Renal cortical epithelial cell (primary cell): Measurements from ENCODE around the gene NEU1. TPM values are rescaled to one million over a fixed set of nuclear protein-coding genes. Genes with fewer than 3 reads are reported as not detected.

Source experiments
- DNase-seq: peaks from one replicate; pipeline ENCODE4 v3.0.0-alpha.2; 2011; ENCODE audit warnings: low read depth
- total RNA-seq: library from RNA; depleted of rRNA; stranded (reverse); fragments of >200 nt; gene quantifications from 2 replicates; pipeline ENCODE4 v1.2.3, GENCODE V29; 2014

The NEU1 gene
- total RNA-seq, 1 donor from 2014 or later, result 112 TPM

DNA sequence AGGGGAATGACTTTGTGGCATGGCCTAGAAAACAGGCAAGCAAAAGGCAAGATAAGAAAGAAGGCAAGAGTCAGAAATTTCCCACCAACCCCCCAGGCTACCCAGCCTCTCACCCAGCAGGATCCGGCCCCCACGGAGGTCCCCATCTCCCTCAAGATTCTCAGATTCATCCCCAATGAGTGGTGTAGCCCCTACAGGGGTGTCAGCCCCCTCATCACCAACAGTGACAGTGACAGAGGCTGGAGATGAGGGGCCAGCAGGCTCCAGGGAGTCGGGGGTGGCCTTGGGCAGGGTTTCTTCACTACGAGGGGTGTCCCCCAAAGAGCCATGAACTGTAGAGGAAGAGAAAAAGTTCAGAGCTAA, 33.9 kb upstream of the NEU1 start:
- no peak for DNase-seq

DNA sequence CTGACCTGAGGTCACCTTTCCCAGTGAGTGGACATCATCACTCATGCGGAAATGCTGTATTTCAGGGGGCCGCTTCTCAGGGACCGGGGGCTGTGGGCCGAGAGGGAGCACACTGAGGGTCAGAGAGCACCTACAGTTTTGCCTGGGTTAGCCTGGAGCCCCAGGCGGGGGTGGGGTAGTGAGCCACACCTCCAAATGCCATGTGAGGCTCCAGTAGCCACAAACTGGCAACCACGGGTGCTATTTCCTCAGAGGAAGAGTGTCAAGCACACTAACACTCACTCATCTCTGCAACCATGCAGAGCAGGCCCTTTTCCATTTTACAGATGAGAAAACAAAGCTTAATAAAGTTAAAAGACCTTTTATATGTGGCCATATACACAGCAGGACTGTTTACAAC, 30.2 kb upstream of the NEU1 start:
- peak; percentile 42 for DNase-seq

DNA sequence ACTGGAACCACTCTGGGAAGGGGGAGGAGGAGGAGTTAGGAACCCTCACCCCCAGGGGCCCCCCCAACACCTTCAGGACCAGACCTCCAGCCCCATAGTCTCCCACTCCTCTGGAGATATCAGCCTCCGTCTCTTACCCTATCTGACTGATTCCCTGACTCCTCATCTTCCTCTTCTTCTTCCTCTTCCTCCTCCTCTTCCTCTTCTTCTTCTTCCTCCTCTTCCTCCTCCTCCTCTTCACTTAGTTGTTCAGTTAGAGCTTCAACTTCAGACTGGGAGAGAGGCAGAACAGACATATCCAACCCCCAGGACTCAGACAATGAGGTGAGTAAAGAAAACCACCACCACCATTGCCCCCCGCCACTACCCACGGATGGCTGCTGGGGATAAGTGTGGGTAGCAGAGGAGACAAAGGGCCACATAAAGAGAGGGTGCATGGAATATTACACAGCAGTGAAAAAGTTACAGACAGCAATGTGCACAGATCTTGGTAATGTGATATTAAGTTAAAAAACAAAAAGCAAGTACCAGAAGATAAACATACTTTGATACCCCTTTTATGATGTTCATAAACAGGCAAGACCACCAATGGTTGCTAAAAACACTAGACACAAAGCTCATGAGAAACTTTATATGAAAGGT, 26.8 kb upstream of the NEU1 start:
- no peak for DNase-seq

DNA sequence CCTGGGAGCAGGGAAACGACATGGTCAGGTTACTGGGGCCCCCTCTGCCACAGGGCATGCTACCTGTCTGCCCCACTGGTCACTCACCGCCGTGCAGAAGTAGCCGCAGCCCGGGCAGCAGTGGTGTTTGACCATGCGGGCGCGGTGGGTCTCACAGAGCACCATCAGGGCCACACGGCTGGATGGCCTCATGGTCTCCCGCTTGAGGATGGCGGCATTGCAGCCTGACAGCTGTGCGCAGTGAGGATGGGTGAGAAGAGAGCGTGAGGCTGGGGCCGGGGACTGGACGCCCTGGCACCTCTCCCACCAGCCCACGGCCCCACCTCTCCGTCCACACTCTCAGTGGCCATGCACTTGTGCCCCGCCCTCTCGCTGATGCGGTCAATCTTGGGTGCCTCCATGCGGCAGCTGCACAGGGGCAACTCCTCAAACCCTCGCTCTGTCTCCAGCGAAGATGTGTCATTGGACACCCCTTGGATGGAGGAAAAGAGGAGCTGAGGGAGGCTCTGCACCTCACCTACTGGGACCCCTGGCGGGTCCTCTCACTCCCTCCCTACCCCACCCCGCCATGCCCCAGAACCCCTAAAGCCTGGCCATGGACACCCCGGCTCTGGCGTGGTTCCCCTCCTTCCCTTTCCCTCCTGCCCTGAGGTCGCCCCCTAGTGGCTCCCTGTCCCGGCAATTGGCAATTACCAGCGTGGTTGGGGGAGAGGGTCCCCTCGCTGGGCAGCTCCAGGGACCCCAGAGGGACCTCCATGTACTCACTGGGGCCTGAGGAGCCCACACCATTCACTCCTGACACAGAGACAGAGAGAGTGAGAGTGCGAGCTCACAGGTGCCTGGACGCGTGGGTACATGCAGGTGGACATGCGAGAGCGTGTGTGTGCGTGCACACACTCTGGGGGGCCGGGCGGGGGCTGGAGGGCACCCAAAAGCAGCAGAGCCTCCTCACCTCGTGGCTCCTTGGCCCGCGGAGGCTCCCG, 25.9 kb upstream of the NEU1 start:
- DNase-seq, result no peak

DNA sequence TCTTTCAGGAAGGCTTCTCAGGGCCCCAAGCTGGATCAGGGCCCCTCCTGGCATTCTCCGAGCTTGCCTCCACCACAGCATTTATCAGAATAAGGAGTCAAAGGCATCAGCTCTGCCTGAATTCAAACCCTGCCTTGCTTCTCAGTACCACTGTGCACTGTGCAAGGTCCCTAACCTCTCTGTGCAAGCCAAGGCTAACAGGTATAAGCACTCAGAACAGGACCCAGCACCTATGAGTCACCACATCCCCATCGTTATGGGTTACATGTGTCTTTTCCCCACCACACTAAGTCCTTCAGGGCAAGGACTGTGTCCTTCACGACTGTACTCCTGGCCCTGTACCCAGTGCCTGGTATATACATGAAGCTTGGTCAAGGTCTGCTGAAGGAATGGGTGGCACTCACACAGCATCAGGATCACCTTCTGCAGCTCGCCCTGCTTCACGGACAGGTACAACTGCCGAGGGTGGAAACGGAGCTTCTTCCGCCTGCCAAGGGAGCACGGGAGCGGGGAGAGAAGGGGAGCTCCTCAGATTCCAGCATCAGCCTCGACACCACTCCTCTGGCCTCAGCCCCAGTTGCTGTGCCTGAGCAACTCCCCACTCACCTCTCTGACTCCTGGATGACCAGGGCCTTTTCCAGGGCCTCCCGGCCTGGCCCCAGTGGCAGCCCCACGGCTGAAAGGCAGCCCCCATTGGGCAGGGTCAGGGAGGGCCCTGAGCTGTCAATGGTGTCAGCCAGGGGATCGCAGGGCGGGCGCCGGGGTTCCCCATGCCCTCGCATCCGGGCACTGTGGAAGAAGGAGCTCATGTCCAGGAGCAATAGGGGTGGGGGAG, 24.8 kb upstream of the NEU1 start:
- no peak for DNase-seq

DNA sequence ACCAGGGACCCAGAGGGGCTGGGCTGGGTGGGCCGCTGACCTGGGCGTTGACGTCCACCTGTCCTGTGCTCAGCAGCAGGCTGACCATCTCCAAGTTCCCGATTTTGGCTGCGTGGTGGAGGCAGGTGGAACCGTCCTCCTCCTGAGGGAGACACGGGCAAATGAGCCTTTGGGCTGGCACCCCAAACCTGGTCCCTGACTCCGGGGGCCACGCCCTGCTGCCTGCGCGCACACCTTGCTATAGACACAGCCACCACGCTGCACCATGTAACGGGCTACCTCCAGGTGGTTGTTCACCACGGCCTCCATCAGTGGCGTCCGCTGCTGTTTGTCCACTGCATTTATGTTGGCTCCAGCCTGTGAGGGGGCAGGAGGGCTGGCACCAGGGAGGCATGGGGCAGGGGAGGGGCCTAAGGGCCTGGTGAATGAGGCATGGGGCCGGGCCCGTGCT, 23.9 kb upstream of the NEU1 start:
- no peak for DNase-seq

DNA sequence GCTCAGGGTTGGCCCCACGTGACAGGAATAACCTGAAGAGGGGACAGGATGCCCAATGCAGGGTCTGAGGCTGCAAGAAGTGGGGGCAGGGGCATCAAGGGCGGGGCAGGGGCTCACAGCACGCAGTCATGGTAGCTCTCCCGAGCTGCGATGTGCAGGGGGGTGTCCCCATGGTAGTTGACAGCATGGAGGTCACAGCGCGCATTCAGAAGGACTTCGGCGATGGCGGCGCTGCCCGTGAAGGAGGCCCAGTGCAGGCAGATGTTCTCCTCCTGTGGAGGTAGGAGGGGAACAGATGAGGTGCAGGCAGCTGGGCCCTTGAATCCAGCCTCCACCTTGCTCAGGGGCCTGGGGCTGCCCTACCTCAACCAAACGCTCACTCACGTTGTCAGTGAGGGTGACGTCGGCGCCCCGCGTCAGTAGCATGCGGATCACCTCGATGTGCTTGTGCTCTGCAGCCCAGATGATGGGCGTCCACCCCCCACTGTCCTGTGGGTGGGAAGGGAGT, 22.0 kb upstream of the NEU1 start:
- no peak for DNase-seq

DNA sequence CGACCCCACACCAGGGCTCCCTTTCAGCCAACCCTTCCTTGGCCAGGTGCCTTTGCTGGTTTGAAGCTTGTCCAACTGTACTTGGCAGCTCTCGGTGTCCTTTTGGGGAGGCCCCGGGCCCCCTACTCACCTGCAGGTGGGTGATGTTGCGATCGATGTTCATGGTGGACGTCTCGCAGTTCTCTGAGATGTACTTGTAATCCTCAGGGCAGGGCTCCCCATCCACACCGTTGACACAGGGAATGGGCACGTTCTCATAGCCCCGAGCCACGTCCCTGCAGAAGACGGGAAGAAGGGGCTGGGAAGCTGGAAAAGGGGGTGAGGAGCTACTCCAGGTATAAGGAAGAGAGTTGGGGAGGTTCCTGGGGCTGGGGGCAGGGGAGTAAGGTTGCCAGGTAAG, 21.1 kb upstream of the NEU1 start:
- no peak for DNase-seq

DNA sequence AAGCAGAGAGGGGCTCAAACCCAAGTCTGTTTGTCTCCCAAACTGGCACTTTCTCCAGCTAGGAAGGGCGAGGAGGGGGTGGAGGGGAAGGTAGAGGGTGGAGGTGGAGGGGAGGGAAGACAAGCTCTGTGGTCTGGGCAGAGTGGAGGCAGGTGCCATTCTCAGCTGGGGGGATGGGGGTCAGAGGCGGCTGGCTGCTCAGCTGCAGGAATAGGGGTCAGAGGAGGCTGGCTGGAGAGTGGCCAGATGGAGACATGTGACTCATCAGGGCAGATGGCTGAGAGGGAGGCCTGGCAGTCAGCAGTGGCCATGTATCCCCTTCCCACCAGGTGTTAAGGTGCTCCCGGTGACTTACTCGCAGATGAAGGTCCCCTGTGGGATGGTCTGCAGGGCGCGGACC, 19.7 kb upstream of the NEU1 start:
- DNase-seq, result peak; percentile 43

DNA sequence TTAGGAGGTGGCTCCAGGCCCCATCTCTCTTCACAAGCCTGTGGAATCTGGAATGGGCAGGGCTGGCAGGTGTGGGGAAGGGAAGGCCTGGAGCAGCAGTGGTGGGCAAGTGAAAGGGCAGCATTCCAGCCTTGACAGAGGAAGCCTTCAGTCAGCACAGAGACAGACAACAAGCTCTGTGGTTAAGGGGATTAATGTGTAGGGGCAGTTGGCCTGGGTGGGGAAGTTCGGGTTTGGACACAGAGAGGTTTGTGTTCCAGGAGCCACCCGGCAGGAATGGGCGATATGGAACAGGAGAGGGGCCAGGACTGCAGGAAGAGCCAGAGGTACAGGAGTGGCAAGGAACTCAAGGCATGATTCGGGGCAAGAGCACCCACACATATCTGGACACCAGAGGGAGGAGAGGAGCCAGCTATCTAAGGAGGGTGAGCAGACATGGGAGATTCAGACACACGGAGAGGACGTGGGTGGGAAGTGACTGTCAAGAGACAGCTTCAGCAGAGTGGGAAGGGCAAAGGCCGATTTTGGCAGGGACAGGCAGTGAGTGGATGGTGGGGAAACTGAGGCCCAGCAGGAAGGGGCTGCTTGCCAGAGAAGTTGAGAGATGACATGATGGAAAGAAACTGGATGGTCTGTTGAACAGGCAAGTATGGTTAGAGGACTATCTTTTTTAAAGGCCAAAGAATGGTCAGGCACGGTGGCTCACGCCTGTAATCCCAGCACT, 18.7 kb upstream of the NEU1 start:
- no peak for DNase-seq

DNA sequence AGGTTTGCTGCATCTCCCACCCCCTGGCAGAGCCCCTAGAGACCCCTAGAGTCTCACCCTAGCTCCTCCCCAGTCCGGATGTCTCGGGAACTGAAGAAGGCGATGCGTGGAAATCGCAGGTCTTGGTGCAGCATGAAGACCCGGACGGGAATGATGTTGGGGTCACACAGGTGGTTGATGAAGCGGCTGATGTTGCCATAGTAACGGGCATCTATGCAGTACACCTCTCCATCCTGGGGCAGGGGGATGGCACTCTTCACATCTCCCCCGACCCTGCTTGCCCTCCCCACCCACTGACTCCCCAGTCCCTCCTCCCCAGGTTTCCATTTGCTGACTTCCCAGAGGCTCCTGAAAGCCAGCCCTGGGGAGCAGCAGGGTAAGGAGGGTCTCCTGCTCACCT, 18.0 kb upstream of the NEU1 start:
- no peak for DNase-seq

DNA sequence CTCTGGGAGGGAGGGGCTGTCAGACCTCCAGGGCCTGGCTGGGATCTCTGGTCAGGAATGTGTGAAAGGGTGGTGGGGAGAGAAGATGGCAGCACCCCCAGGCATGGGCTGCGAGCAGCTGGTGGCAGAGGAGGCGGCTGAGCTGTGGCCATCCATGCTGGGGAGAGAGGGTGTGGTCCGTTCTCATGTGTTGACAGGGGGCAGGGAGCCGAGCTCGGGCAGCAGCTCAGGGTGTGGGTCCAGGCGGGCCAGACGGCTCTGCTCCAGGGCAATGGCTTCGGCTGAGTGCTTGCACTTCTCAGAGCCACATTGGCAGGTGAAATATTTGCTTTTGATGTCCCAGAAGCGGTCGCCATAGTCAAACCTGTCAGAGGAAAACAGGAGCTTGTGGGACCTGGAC, 17.3 kb upstream of the NEU1 start:
- DNase-seq, result no peak

DNA sequence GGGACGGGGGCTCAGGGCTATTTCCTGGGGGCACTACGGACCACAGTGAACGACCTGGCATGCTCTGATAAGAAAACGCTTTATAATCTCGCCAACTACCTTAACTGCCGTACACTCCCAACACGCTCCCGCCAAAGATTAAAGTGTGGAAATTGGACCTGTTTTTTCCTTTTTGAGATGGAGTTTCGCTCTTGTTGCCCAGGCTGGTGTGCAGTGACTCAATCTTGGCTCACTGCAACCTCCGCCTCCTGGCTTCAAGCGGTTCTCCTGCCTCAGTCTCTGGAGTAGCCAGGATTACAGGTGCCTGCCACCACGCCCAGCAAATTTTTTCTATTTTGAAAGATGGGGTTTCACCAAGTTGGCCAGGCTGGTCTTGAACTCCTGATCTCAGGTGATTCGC, 16.5 kb upstream of the NEU1 start:
- no peak for DNase-seq

DNA sequence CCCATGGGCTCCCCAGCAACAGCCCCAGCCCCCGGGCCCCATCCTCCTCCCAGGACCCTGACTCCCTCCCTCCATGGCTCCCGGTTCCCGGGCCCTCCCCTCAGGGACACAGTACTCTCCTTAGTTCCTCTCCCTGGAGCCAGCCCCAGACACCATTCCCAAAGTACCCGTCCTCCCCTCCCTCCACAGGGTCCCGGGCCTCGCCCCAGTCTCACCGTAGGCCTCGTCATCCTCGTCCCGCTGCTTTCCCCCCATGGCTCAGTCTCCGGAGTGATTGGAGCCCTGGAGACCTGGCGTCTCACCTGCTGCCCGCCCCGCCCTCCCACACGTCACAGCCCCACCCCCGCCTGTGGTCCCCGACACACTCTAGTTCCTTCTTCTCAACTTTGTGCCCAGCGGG, 16.1 kb upstream of the NEU1 start, which contains the start of gene SLC44A4:
TSS of gene SLC44A4 (minus strand) at position 272 of the 400 bp plus-strand sequence. CDS start at position 255, 17 bp downstream.
- DNase-seq, result no peak

DNA sequence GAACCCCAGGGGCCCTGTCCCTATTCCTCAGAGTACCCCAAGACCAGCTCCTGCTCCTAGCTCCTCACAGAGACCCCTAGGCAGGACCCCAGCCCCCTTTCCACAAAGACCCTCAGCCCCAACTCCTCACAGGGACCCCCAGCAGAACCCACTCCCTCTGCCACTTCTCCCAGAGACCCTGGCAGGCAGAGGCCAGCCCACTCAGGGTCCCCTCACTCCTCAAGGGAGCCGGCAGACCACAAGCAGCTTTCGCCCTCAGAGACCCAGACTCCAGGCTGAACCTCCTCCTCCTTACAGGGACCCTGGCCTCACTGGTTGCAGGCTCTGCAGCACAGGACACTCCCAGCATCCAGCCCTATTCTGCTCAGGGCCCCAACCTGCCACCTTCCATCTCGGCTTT, 15.6 kb upstream of the NEU1 start:
- DNase-seq, result no peak

DNA sequence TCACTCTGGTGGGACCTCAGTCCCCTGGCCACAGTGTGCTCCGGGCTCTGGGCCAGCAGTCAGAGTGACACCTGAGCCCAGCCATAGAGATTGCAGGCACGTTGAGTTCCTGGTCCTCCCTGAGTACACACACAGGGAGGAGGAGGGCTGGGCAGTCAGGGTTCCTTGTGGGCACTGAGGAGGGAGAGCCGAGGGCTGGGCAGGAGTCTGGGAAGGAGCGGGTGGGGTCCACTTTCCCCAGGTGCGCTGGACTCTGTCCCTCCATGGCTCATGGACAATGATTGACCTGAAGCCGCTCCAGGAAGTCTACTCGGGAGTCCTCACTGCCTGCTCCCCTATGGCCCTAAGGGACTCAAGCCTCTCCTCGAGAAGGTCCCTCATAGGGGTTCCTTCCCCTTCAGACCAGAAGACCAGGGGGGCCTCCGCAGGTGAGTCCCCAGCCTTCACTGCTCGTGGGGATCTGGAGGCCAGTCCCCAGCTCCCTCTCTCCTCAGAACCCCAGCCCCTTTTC, 15.1 kb upstream of the NEU1 start:
- DNase-seq, result peak; percentile 38

DNA sequence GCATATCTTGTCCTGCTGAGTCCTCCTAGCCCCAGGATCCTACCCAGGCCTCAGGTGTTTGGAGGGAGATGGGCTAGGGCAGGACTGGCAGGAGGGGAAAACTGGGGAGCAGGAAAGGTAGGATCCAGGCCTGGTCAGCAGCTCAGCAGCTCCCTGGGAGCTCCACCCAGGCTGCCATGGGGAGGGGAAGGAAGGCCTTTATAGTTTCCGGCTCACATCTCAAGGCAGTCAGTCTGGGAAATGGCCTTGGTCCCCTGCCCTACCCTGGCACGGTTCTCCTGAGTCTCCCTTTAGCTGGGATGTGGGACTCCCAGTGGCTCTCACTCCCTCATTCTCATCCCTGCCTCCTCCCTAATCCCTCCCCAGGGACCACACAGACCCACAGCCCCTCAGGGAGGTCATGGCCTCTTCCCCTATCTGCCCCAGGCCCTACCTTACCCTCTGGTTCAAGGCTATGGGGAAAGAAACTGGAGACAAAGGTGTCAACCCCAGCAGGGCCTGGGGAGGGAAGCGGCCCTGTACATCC, 14.6 kb upstream of the NEU1 start:
- DNase-seq, result no peak

DNA sequence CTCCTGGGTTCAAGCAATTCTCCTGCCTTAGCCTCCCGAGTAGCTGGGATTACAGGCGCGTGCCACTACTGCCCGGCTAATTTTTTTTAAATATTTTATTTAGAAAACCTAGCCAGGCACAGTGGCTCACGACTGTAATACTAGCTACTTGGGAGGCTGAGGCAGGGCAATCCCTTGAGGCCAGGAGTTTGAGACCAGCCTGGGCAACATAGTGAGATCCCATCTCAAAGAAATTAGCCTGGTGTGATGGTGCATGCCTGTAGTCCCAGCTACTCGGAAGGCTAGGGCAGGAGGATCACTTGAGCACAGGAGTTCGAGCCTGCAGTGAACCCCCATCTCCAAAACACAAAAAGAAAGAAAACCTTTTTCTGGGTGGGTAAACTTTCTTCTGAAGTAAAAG, 13.7 kb upstream of the NEU1 start:
- DNase-seq, result no peak

DNA sequence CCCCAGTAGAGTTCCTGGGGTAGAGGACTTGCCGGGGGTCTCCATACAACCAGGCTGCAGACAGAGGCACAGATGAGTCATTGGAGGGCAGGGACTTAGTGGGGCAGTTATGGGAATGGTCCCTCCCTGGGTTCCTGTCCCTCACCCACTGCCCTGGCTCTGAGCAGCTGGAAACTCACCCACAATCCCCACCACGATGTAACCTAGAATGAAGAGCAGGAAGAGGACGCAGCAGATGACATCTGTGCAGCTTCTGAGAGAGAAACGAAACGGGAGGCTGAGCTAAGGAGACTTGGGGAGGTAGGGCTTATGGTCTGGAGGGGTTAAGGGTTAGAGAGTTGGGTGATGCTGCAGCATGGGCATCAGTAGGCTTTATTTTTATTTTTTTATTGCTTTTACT, 13.3 kb upstream of the NEU1 start:
- DNase-seq, result no peak

DNA sequence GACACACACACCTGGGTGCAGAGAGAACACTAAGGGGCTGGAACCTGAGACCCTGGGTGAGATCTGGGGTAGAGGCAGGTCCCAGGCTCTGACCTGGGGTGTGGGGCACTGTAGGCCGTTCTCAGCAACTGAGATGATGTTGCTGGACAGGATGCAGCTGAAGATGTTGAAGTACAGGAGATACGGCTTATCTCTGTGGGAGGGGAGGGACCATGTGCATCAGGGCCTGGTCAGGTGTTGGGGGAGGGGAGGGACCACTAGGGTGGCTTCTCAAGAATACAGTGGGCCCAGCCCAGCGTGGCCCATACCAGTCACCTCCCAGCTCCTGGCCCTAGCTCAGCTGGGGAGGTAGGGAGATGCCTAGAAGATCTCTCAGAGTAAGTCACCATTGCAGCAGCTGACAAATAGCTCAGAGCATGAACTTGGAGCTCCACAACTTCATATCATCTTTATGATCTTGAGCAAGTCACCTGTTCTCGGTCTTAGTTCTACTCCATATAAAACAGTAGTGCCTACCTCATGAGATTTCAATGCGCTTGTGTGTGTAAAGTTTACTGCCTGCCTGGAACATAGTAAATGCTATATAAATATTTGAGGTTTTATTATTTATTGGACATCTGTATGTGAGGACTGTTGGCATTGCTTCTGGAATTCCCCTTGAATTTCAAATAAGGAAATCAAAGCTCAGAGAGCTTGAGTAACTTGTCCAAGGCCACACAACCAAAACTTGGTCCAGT, 12.4 kb upstream of the NEU1 start:
- no peak for DNase-seq
